Head of caudate nucleus (tissue), 42 donors: ENCODE data around the gene RPL18A.
A peak's percentile ranks its signal among the peaks of the same experiment; 100 is the strongest.

Experiments
- DNase-seq, 42 donors: peaks; one replicate each; pipeline versions ENCODE4 v3.0.0 to v3.0.0-alpha.2; 2020 to 2021; ENCODE audit warnings: mixed read lengths in 7 of 42
- intact Hi-C: fragments of 100-400 bp; cut with DNase I; formaldehyde crosslinking; loops from one replicate; pipeline ENCODE4 v1.15.0; 2022

The RPL18A gene

GRCh38 chr19:17840019-17840418 lies 19.7 kb upstream of the RPL18A start:
- no peak for DNase-seq
- intact Hi-C loops: no loop called here

GRCh38 chr19:17841371-17841809 lies 18.3 kb upstream of the RPL18A start:
- intact Hi-C loops: no loop called here
- no peak for DNase-seq

- peak; percentile 28 to 93 (median 80) for DNase-seq
- intact Hi-C loops: no loop called here
Measured at GRCh38 chr19:17841810-17842662, 17.7 kb upstream of the RPL18A start.

- peak in 1 of 42 donors; percentile 19 for DNase-seq
- intact Hi-C loops: no loop called here
Measured at GRCh38 chr19:17842663-17843291, 16.9 kb upstream of the RPL18A start.

GRCh38 chr19:17843292-17843827 lies 16.4 kb upstream of the RPL18A start:
- no peak for DNase-seq
- intact Hi-C loops: no loop called here

GRCh38 chr19:17843908-17844490 lies 15.7 kb upstream of the RPL18A start:
- no peak for DNase-seq
- intact Hi-C loops: no loop called here

GRCh38 chr19:17846146-17846545 lies 13.6 kb upstream of the RPL18A start:
- intact Hi-C loops: no loop called here
- no peak for DNase-seq

- intact Hi-C loops: no loop called here
- peak; percentile 21 to 84 (median 67) for DNase-seq
Measured at GRCh38 chr19:17847538-17848366, 12.0 kb upstream of the RPL18A start, which contains the start of gene JAK3. JAK3 (minus strand) TSS chr19:17847982; CDS start chr19:17844417, 3,565 bp downstream.

- no peak for DNase-seq
- intact Hi-C loops: no loop called here
Measured at GRCh38 chr19:17848595-17849292, 11.0 kb upstream of the RPL18A start.

GRCh38 chr19:17854061-17854460 lies 5.6 kb upstream of the RPL18A start:
- no peak for DNase-seq
- intact Hi-C loops: loop anchor here (10.0 kb wide), 1 partner anchor 149 kb away; no protein-coding TSS in a partner anchor

- DNase-seq: peak; percentile 70 to 96 (median 89)
- intact Hi-C loops: loop anchor here (10.0 kb wide), 1 partner anchor 151 kb away; no protein-coding TSS in a partner anchor
Measured at GRCh38 chr19:17855280-17856152, 4.2 kb upstream of the RPL18A start.

GRCh38 chr19:17860331-17860992 lies 752 bp downstream of the RPL18A start:
- intact Hi-C loops: loop anchor here (5.0 kb wide), 1 partner anchor 137 kb away; no protein-coding TSS in a partner anchor
- no peak for DNase-seq

GRCh38 chr19:17860993-17861360 lies 1.3 kb downstream of the RPL18A start:
- intact Hi-C loops: loop anchor here (5.0 kb wide), 1 partner anchor 136 kb away; no protein-coding TSS in a partner anchor
- DNase-seq: no peak

- DNase-seq: no peak
- intact Hi-C loops: loop anchor here (5.0 kb wide), 1 partner anchor 136 kb away; no protein-coding TSS in a partner anchor
Measured at GRCh38 chr19:17861542-17862402, 2.1 kb downstream of the RPL18A start.

GRCh38 chr19:17862711-17863519 lies 3.2 kb downstream of the RPL18A start:
- intact Hi-C loops: loop anchor here (5.0 kb wide), 1 partner anchor 134 kb away; no protein-coding TSS in a partner anchor
- DNase-seq: no peak
